Erythroblast (primary cell): ENCODE measurements around the gene PRMT1.

ENCODE experiments used
- GATA1 ChIP-seq: IDR thresholded peaks from 2 replicates; pipeline ENCODE4 v1.6.1; 2011; ENCODE audit warnings: low read depth, mild to moderate bottlenecking, control low read depth, low read length, moderate library complexity
- POLR2A ChIP-seq: IDR thresholded peaks from 2 replicates; pipeline ENCODE4 v1.6.1; 2011; ENCODE audit warnings: mild to moderate bottlenecking, low read length

DNA sequence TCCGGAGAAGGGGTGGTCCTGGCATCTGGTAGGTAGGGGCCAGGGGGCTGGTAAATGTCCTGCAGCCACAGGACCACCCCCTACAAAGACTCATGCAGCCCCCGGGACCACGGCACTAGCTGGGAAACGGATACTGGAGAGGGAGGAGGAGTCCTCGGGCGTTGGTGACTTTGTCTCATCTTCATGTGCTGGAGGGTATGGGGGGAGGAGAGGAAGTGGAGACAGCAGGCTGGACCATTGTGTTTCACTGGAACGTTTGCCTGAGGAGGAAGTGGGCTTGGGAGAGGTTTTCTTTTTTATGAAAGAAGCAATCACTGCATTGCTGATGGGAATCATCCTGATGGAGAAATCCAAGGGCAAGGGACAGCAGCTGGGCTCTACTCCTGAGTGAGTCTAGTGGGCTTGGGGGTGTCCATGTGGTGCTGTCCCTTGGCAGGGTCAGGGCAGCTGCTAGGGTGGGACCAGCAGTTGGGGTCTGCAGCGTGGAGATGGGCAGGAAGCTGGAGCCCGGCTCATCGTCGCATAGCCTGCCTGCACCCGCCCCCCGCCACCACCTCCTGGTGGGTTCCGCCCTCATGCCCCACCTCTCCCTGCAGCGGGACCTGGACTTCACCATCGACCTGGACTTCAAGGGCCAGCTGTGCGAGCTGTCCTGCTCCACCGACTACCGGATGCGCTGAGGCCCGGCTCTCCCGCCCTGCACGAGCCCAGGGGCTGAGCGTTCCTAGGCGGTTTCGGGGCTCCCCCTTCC lies 10.7 kb downstream of the PRMT1 start:
- TF ChIP-seq POLR2A (no peak), GATA1 (no peak)
